ENCODE results near the gene TRAIP. TPM values are rescaled to one million over a fixed set of nuclear protein-coding genes. Genes with fewer than 3 reads are reported as not detected.

Gene TRAIP
- total RNA-seq, 1 experiment from 2014 or later, result 18.5 TPM

DNA sequence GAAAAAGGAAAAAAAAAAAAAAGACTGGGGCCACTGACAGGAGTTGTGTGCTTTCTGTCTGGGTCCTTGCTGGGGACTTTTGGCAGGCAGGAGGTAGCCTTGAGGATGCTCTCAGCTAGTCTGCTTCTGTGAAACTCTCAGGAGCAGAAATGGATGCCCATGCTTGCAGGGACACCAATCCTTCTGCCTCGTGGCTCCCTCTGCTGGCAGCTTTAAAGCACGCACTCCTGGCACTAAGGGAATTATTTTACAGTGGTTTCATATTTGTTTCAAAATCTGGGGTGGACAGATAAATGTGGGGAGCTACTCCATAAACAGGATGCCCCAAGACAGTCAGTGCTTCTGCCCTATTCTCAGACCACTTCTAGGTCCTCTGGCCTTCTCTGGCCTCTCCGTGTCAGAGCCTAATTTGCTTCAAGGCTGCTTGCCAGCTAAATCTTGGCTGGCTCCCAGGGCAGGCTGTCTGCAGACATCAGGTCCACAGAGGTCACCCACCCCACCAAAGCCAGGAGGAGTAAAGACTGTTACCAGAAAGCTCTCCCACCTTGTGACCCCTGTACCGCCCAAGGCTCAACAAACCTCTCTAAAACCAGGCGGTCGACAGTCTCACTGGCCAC, 17.1 kb downstream of the TRAIP start:
- in situ Hi-C loops (cut with HindIII; ENCODE audit: low pct_unique_long_range_greater_than_20kb, low sequenced_read_pairs), result no loop called here
- TF ChIP-seq, protein P1, sequence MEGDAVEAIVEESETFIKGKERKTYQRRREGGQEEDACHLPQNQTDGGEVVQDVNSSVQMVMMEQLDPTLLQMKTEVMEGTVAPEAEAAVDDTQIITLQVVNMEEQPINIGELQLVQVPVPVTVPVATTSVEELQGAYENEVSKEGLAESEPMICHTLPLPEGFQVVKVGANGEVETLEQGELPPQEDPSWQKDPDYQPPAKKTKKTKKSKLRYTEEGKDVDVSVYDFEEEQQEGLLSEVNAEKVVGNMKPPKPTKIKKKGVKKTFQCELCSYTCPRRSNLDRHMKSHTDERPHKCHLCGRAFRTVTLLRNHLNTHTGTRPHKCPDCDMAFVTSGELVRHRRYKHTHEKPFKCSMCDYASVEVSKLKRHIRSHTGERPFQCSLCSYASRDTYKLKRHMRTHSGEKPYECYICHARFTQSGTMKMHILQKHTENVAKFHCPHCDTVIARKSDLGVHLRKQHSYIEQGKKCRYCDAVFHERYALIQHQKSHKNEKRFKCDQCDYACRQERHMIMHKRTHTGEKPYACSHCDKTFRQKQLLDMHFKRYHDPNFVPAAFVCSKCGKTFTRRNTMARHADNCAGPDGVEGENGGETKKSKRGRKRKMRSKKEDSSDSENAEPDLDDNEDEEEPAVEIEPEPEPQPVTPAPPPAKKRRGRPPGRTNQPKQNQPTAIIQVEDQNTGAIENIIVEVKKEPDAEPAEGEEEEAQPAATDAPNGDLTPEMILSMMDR (IDR thresholded peaks at IDR 0.05), result peak; percentile 88
- TF ChIP-seq, protein P2, sequence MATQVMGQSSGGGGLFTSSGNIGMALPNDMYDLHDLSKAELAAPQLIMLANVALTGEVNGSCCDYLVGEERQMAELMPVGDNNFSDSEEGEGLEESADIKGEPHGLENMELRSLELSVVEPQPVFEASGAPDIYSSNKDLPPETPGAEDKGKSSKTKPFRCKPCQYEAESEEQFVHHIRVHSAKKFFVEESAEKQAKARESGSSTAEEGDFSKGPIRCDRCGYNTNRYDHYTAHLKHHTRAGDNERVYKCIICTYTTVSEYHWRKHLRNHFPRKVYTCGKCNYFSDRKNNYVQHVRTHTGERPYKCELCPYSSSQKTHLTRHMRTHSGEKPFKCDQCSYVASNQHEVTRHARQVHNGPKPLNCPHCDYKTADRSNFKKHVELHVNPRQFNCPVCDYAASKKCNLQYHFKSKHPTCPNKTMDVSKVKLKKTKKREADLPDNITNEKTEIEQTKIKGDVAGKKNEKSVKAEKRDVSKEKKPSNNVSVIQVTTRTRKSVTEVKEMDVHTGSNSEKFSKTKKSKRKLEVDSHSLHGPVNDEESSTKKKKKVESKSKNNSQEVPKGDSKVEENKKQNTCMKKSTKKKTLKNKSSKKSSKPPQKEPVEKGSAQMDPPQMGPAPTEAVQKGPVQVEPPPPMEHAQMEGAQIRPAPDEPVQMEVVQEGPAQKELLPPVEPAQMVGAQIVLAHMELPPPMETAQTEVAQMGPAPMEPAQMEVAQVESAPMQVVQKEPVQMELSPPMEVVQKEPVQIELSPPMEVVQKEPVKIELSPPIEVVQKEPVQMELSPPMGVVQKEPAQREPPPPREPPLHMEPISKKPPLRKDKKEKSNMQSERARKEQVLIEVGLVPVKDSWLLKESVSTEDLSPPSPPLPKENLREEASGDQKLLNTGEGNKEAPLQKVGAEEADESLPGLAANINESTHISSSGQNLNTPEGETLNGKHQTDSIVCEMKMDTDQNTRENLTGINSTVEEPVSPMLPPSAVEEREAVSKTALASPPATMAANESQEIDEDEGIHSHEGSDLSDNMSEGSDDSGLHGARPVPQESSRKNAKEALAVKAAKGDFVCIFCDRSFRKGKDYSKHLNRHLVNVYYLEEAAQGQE (IDR thresholded peaks at IDR 0.05; ENCODE audit: insufficient read depth in 1 of 2, low read depth in 2 of 2, low read length in 1 of 2), result no peak
- Histone ChIP-seq H3K36me3 (ENCODE audit: control insufficient read depth, insufficient read depth, low read length) (no peaks in the 10 kb centered on the region), H3K9me3 (ENCODE audit: control insufficient read depth, insufficient read depth, low read depth, low read length) (no peaks in the 10 kb centered on the region), H3K4me3 (ENCODE audit: low read depth in 2 of 2, low read length in 2 of 2) (no peak overlapping the region), H3K27me3 (ENCODE audit: control insufficient read depth, insufficient read depth, low read length) (no peaks in the 10 kb centered on the region), H3K27ac (ENCODE audit: low read length) (no peak overlapping the region), H3K4me1 (ENCODE audit: control insufficient read depth, insufficient read depth, low read length) (no peaks in the 10 kb centered on the region)
- ChIA-PET CTCF (interaction anchor here (0.5 to 3.1 kb wide), 6 partner anchors 11 to 138 kb away, joined by 3 to 19 read pairs (median 4); partner anchors contain the start of gene INKA1), POLR2A (no interaction called here)
- DNase-seq (ENCODE audit: low read depth, low spot score) (peak; percentile 47), ATAC-seq (peak; percentile 86)
- no TSS peak for BruUV-seq (replicated peaks)
- intact Hi-C loops (cut with micrococcal nuclease; ENCODE audit: unreplicated experiment), result loop anchor here (1.0 kb wide), 1 partner anchor 37 kb away; no protein-coding TSS in a partner anchor

DNA sequence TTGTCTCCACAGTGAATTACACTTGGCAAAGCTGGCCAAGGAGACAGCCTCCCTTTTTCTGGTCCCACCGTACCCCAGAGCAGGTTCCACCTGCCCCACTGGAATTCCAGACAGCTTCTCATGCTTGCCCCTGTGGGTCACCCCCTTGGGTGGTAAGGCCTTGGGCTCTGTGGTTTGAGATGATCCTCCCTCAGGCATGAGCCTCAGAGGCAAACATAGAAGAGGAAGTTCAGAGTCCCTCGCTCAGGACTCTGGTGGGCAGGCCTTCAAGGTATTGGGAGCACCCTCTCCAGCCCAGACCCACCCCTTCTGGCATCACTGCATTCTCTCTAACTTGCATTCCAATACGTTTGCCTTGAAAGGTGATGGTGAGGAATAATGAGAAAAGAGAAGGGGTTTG, 25.0 kb downstream of the TRAIP start:
- CTCF ChIA-PET, result no interaction called here
- ATAC-seq (no peak), DNase-seq (ENCODE audit: low read depth, low spot score) (no peak)
- in situ Hi-C loops (cut with HindIII; ENCODE audit: low pct_unique_long_range_greater_than_20kb, low sequenced_read_pairs), result no loop called here
- intact Hi-C loops (cut with micrococcal nuclease; ENCODE audit: unreplicated experiment), result no loop called here
- Histone ChIP-seq H3K4me3 (ENCODE audit: low read depth in 2 of 2, low read length in 2 of 2) (no peak overlapping the region), H3K9me3 (ENCODE audit: control insufficient read depth, insufficient read depth, low read depth, low read length) (no peaks in the 10 kb centered on the region), H3K27ac (ENCODE audit: low read length) (no peak overlapping the region), H3K27me3 (ENCODE audit: control insufficient read depth, insufficient read depth, low read length) (no peaks in the 10 kb centered on the region), H3K36me3 (ENCODE audit: control insufficient read depth, insufficient read depth, low read length) (no peaks in the 10 kb centered on the region), H3K4me1 (ENCODE audit: control insufficient read depth, insufficient read depth, low read length) (no peaks in the 10 kb centered on the region)
- TF ChIP-seq TCF7L2 (IDR thresholded peaks at IDR 0.05; ENCODE audit: low read depth, low read length) (no peak), POLR2AphosphoS5 (IDR thresholded peaks at IDR 0.05; ENCODE audit: low read depth, low read length) (no peak), SIN3A (IDR thresholded peaks at IDR 0.05; ENCODE audit: borderline replicate concordance, insufficient read depth, low read depth, low read length) (no peak)
- TF ChIP-seq, protein P1 (IDR thresholded peaks at IDR 0.05), result no peak
- TF ChIP-seq, protein P2 (IDR thresholded peaks at IDR 0.05; ENCODE audit: insufficient read depth in 1 of 2, low read depth in 2 of 2, low read length in 1 of 2), result no peak
- POLR2A ChIA-PET, result no interaction called here
- BruUV-seq (replicated peaks), result no TSS peak

All from Panc1 (cell line).